Measurements from ENCODE around the gene CIRBP. TPM values are rescaled to one million over a fixed set of nuclear protein-coding genes. Genes with fewer than 3 reads are reported as not detected.
"Not testable (repeated sequence)": the region's sequence is repeated elsewhere in the genome, so short reads cannot be mapped to it uniquely, and the experiment has no call there.

CIRBP gene
- total and polyA plus RNA-seq, 7 donors: 137 to 591 (median 296) TPM

- DNase-seq (no peak), ATAC-seq (no peak)
- TF ChIP-seq, protein P1, sequence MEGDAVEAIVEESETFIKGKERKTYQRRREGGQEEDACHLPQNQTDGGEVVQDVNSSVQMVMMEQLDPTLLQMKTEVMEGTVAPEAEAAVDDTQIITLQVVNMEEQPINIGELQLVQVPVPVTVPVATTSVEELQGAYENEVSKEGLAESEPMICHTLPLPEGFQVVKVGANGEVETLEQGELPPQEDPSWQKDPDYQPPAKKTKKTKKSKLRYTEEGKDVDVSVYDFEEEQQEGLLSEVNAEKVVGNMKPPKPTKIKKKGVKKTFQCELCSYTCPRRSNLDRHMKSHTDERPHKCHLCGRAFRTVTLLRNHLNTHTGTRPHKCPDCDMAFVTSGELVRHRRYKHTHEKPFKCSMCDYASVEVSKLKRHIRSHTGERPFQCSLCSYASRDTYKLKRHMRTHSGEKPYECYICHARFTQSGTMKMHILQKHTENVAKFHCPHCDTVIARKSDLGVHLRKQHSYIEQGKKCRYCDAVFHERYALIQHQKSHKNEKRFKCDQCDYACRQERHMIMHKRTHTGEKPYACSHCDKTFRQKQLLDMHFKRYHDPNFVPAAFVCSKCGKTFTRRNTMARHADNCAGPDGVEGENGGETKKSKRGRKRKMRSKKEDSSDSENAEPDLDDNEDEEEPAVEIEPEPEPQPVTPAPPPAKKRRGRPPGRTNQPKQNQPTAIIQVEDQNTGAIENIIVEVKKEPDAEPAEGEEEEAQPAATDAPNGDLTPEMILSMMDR (IDR thresholded peaks at IDR 0.05): no peak
- Histone ChIP-seq H3K9me3 (no peaks in the 10 kb centered on the region), H3K4me1 (peaks cover 6% of the 10 kb centered on the region), H3K4me3 (no peak overlapping the region), H3K27ac (no peak overlapping the region), H3K27me3 (ENCODE audit: insufficient read depth in 3 of 3, low read length in 2 of 3) (peaks cover 0 to 69% (median 13%) of the 10 kb centered on the region in 3 donors), H3K36me3 (ENCODE audit: insufficient read depth in 1 of 2, low read depth in 1 of 2) (no peaks in the 10 kb centered on the region)
- intact Hi-C loops (cut with DNase I): loop anchor here in 1 of 2 donors (5.0 kb wide), 1 partner anchor 131 kb away; no protein-coding TSS in a partner anchor
- WGBS, 3 donors: 65 to 74% (median 71%) methylated on average over 12 to 13 of the region's 13 CpGs
These were observed 47.3 kb downstream of the CIRBP start for GRCh38 chr19:1316466-1316865.

DNA sequence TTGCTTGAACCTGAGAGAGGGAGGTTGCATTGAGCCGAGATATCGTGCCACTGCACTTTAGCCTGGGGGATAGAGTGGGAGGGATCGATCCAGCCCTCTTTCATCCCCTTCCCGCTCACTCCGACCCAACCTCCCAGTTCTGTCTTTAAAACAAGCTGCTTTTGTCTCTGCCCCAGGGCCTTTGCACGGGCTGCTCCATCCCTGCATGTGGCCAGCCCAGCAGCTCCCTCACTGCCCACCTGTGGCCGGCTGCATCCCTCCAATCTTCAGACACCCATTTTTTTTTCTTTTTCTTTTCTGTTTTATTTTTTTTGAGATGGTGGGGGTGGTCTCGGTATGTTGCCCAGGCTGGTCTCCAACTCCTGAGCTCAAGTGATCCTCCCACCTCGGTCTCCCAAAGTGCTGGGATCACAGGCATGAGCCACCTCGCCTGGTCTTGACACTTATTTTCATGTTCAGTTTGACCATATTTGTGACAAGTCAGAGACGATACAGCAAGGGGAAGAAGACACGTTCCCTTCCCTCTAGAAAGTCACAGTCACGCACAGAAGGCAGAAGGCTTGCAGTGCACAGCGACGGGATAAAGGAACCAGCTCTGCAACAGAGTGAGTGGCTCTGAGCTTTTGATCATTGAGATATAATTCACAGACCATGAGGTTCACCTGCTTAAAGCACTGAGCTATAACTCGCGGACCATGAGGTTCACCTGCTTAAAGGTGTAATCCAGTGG is 48.3 kb downstream of the CIRBP start:
- Histone ChIP-seq H3K4me3 (no peak overlapping the region), H3K36me3 (ENCODE audit: insufficient read depth in 1 of 2, low read depth in 1 of 2) (no peaks in the 10 kb centered on the region), H3K27ac (no peak overlapping the region), H3K4me1 (peaks cover 6% of the 10 kb centered on the region), H3K9me3 (no peaks in the 10 kb centered on the region), H3K27me3 (ENCODE audit: insufficient read depth in 3 of 3, low read length in 2 of 3) (peaks cover 0 to 77% (median 13%) of the 10 kb centered on the region in 3 donors)
- TF ChIP-seq, protein P1 (IDR thresholded peaks at IDR 0.05): no peak
- 69 to 73% (median 71%) methylated on average over 17 of the region's 17 CpGs for WGBS, 3 donors
- no peak for ATAC-seq
- DNase-seq: no peak
- intact Hi-C loops (cut with DNase I): loop anchor here in 1 of 2 donors (5.0 kb wide), 1 partner anchor 130 kb away; no protein-coding TSS in a partner anchor

DNA sequence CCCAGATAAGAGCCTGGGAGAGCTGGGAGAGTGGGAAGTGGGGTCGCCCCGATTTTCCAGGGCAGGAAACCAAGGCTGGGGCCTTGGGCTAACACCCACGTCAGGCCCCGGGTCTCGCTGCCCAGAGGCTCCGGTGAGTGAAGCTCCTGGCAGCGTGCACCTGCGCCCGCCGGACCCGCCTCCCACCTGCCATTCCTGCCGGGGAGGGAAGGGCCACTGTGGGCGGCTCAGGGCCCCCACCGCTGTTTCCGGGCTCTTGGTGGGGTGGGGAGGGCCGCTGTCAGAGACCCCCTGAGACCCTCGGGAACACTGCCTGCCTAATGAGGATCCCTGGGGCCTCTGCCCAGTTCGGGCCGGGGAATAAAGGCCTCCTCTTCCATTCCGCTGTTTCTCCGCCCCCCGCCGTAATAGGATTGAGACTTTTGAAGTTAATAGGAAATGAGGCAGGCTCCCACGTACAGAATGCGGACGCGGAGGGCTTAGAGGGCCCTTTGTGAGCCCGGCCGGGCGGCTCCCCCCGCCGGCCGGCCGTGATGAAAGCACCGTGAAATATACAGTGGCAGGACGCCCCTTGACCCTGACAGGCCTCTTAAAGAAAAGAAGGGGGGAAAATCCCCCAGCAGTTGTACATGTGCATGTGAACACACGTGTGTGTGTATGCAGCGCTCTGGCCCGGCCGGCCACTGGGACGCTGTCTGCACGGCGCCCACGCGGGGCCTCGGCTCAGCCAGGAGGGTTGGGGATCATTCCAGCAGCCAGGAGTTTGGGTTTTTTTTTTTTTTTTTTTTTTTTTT is 49.7 kb downstream of the CIRBP start:
- WGBS, 3 donors: 38 to 39% (median 38%) methylated on average over 46 of the region's 46 CpGs
- H3K27me3 ChIP-seq (ENCODE audit: insufficient read depth in 3 of 3, low read length in 2 of 3): peaks cover 0 to 77% (median 11%) of the 10 kb centered on the region in 3 donors

DNA sequence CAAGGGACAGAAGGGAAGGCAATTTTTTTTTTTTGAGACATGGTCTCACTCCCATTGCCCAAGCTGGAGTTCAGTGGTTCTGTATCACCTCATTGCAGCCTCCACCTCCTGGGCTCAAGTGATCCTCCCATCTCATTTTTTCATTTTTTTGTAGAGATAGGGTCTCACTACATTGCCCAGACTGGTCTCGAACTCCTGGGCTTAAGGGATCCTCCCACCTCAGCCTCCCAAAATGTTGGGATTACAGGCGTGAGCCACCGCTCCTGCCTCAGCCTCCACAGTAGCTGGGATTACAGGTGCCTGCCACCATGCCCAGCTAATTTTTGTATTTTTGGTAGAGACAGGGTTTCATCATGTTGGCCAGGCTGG is 51.1 kb downstream of the CIRBP start:
- not testable (repeated sequence) for H3K4me3 ChIP-seq; DNase-seq; ATAC-seq; H3K27ac ChIP-seq; H3K36me3 ChIP-seq (ENCODE audit: insufficient read depth in 1 of 2, low read depth in 1 of 2); H3K9me3 ChIP-seq
- H3K27me3 ChIP-seq (ENCODE audit: insufficient read depth in 3 of 3, low read length in 2 of 3): peaks cover 0 to 81% (median 16%) of the 10 kb centered on the region in 3 donors
- intact Hi-C loops (cut with DNase I): loop anchor here in 1 of 2 donors (5.0 kb wide), 1 partner anchor 52 kb away; no protein-coding TSS in a partner anchor
- H3K4me1 ChIP-seq: peaks cover 13% of the 10 kb centered on the region
- WGBS, 3 donors: 86 to 97% (median 91%) methylated on average over 3 of the region's 3 CpGs

More for the DNA sequence above, 49.7 kb downstream of the CIRBP start:
- no peak for DNase-seq
- ATAC-seq: no peak
- H3K27ac ChIP-seq: no peak overlapping the region
- H3K9me3 ChIP-seq: no peaks in the 10 kb centered on the region
- no peak overlapping the region for H3K4me3 ChIP-seq
- TF ChIP-seq, protein P1 (IDR thresholded peaks at IDR 0.05): no peak
- no peaks in the 10 kb centered on the region for H3K36me3 ChIP-seq (ENCODE audit: insufficient read depth in 1 of 2, low read depth in 1 of 2)
- H3K4me1 ChIP-seq: peaks cover 6% of the 10 kb centered on the region
- intact Hi-C loops (cut with DNase I): loop anchor here in 1 of 2 donors (5.0 kb wide), 1 partner anchor 128 kb away; no protein-coding TSS in a partner anchor

DNA sequence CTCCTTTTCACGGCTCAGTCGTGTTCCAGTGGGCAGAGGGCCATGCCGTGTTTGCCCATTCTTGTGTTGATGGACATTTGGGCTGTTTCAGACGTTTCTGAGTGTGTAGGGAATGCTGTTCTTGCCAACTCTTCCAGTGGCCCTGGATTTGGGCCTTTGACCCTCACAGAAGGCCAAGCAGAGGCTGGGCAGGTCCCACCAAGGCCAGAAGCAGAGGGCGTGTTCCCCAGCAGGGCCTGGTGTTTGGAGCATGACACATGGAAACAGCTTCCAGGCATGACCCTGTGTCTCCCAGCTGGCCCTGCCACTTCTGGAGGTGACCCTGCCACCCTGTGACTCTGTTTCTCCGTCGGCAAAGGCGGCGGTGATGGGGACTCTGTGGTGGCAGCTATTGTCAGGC is 52.4 kb downstream of the CIRBP start:
- no peak overlapping the region for H3K27ac ChIP-seq

More for the DNA sequence above, 52.4 kb downstream of the CIRBP start:
- DNase-seq: no peak
- Histone ChIP-seq H3K36me3 (ENCODE audit: insufficient read depth in 1 of 2, low read depth in 1 of 2) (no peaks in the 10 kb centered on the region), H3K4me1 (peaks cover 10% of the 10 kb centered on the region), H3K27me3 (ENCODE audit: insufficient read depth in 3 of 3, low read length in 2 of 3) (peaks cover 0 to 81% (median 18%) of the 10 kb centered on the region in 3 donors), H3K9me3 (no peaks in the 10 kb centered on the region), H3K4me3 (no peak overlapping the region)
- TF ChIP-seq, protein P1 (IDR thresholded peaks at IDR 0.05): no peak
- ATAC-seq: no peak
- WGBS, 3 donors: 77 to 88% (median 88%) methylated on average over 9 of the region's 9 CpGs
- intact Hi-C loops (cut with DNase I): loop anchor here in 1 of 2 donors (5.0 kb wide), 1 partner anchor 51 kb away; no protein-coding TSS in a partner anchor

Measured in psoas muscle (tissue), 8 donors.